OCI-LY7 (cell line): ENCODE measurements around the gene PTPRJ. TPM values are rescaled to one million over a fixed set of nuclear protein-coding genes. Genes with fewer than 3 reads are reported as not detected.

Source experiments
- BruUV-seq: library from RNA; stranded (reverse); fragments of 400-500 nt; replicated peaks from 2 replicates; lab custom pipeline; 2021; lab: Mats Ljungman, UMichigan
- CTCF ChIA-PET: fragments of 300-600 bp; sonication (Branson Sonifier 250); formaldehyde crosslinking; loops from one replicate; lab custom pipeline; 2022; ENCODE audit warnings: antibody characterized with exemption; ENCODE audit not compliant: unreplicated experiment; lab: Charles Lee
- POLR2A ChIA-PET: fragments of 300-600 bp; sonication (Branson Sonifier 250); formaldehyde crosslinking; loops from one replicate; lab custom pipeline; 2022; ENCODE audit warnings: antibody characterized with exemption; lab: Charles Lee
- DNase-seq: peaks from one replicate; pipeline ENCODE4 v3.0.0-alpha.2; 2015; ENCODE audit warnings: low spot score
- H2AFZ ChIP-seq: fragments of 200-600 bp; sonication (generic), shearing (Covaris generic); 2 replicates; pipeline ENCODE4 v1.6.1; 2014; ENCODE audit warnings: mild to moderate bottlenecking, antibody characterized with exemption, low read length, moderate library complexity
- H3K27ac ChIP-seq: fragments of 200-600 bp; sonication (generic); 2 replicates; pipeline ENCODE4 v1.5.1; 2014; ENCODE audit warnings: mixed run types, low read depth, mild to moderate bottlenecking, moderate library complexity, low read length, inconsistent platforms; ENCODE audit not compliant: poor library complexity, severe bottlenecking
- H3K36me3 ChIP-seq: fragments of 200-600 bp; sonication (generic); 2 replicates; pipeline ENCODE4 v1.6.1; 2014; ENCODE audit warnings: mild to moderate bottlenecking, antibody characterized with exemption, low read length, moderate library complexity, mixed read lengths; ENCODE audit not compliant: insufficient read depth
- H3K4me1 ChIP-seq: fragments of 200-600 bp; sonication (generic); 2 replicates; pipeline ENCODE4 v1.5.1; 2014; ENCODE audit warnings: mild to moderate bottlenecking, low read length; ENCODE audit not compliant: insufficient read depth, poor library complexity, severe bottlenecking
- H3K4me2 ChIP-seq: fragments of 200-600 bp; sonication (generic); 2 replicates; pipeline ENCODE4 v1.6.1; 2014; ENCODE audit warnings: mild to moderate bottlenecking, low read length
- H3K4me3 ChIP-seq: fragments of 200-600 bp; sonication (generic); 2 replicates; pipeline ENCODE4 v1.5.1; 2014; ENCODE audit warnings: mild to moderate bottlenecking, low read depth, low read length; ENCODE audit not compliant: poor library complexity, severe bottlenecking
- H3K79me2 ChIP-seq: fragments of 200-600 bp; sonication (generic); 2 replicates; pipeline ENCODE4 v1.6.1; 2016; ENCODE audit warnings: low read depth, mild to moderate bottlenecking, low read length, moderate library complexity, mixed read lengths; ENCODE audit not compliant: insufficient read depth
- H3K9me2 ChIP-seq: fragments of 200-600 bp; sonication (generic); 2 replicates; pipeline ENCODE4 v1.6.1; 2016; ENCODE audit warnings: mild to moderate bottlenecking, low read length, mixed read lengths; ENCODE audit not compliant: insufficient read depth
- H3K9me3 ChIP-seq: fragments of 200-600 bp; sonication (generic); 2 replicates; pipeline ENCODE4 v1.6.1; 2014; ENCODE audit warnings: mild to moderate bottlenecking, mixed run types, low read length, mixed read lengths
- H4K20me1 ChIP-seq: fragments of 200-600 bp; sonication (generic); 2 replicates; pipeline ENCODE4 v1.6.1; 2014; ENCODE audit warnings: mild to moderate bottlenecking, antibody characterized with exemption, low read length, moderate library complexity, mixed read lengths; ENCODE audit not compliant: insufficient read depth
- CTCF ChIP-seq: fragments of 200-600 bp; sonication (generic); conservative IDR thresholded peaks from 2 replicates; pipeline ENCODE4 v1.5.1; 2014; ENCODE audit warnings: mild to moderate bottlenecking, antibody characterized with exemption, low read length, moderate library complexity, mixed read lengths
- EZH2phosphoT487 ChIP-seq: fragments of 200-600 bp; sonication (generic); IDR thresholded peaks from 2 replicates; pipeline ENCODE4 v1.6.1; 2018; ENCODE audit warnings: low read depth, borderline replicate concordance, mild to moderate bottlenecking, mixed run types, antibody characterized with exemption, low read length, moderate library complexity, mixed read lengths
- intact Hi-C: fragments of 100-400 bp; cut with micrococcal nuclease; formaldehyde crosslinking; loops from one replicate; pipeline ENCODE4 v1.10.0; 2022; ENCODE audit not compliant: unreplicated experiment
- total RNA-seq, 2 experiments: library from RNA; depleted of rRNA in 1 of 2; stranded (reverse); fragments of >200 nt in 1 of 2; shearing (Covaris generic) in 1 of 2; gene quantifications; 2 replicates each; pipeline ENCODE4 v1.2.3, GENCODE V29; 2014 to 2022

Gene PTPRJ
- total RNA-seq, 2 experiments from 2014 or later: 5.4 to 28.3 TPM

GRCh38 chr11:47983464-47984397 is 3.4 kb downstream of the PTPRJ start:
- H3K9me3 ChIP-seq: no peaks in the 10 kb centered on the region
- H4K20me1 ChIP-seq: no peaks in the 10 kb centered on the region
- no peaks in the 10 kb centered on the region for H3K36me3 ChIP-seq
- peaks cover 26% of the 10 kb centered on the region; the same call in 1 of the 2 replicates for H3K79me2 ChIP-seq
- peak overlapping the region; percentile 60; the same call in 1 of the 2 replicates for H2AFZ ChIP-seq
- peak overlapping the region; percentile 43 for H3K27ac ChIP-seq
- TF ChIP-seq CTCF: no peak
- TF ChIP-seq EZH2phosphoT487: no peak
- intact Hi-C loops: loop anchor here (5.0 kb wide), 1 partner anchor 124 kb away; no protein-coding TSS in a partner anchor
- H3K4me1 ChIP-seq: peaks cover 65% of the 10 kb centered on the region
- ChIA-PET CTCF (interaction anchor here (1.1 to 1.3 kb wide), 2 partner anchors 13 to 58 kb away, joined by 3 read pairs; no protein-coding TSS in a partner anchor), POLR2A (interaction anchor here (0.6 to 1.8 kb wide), 21 partner anchors 8 to 1035 kb away, joined by 3 to 11 read pairs (median 4); no protein-coding TSS in a partner anchor)
- H3K9me2 ChIP-seq: no peaks in the 10 kb centered on the region
- peak; percentile 43 for DNase-seq
- H3K4me2 ChIP-seq: peak overlapping the region; percentile 79
- peak overlapping the region; percentile 37 for H3K4me3 ChIP-seq
- TSS peak; percentile 43 for BruUV-seq

GRCh38 chr11:47986219-47986618 is 5.9 kb downstream of the PTPRJ start:
- no peak overlapping the region for H3K4me3 ChIP-seq

More at GRCh38 chr11:47986219-47986618, 5.9 kb downstream of the PTPRJ start:
- no peak for DNase-seq
- ChIA-PET CTCF (no interaction called here), POLR2A (interaction anchor here (1.3 kb wide), 1 partner anchor 16 kb away, joined by 5 read pairs; no protein-coding TSS in a partner anchor)
- no peak overlapping the region for H3K27ac ChIP-seq
- no peaks in the 10 kb centered on the region for H4K20me1 ChIP-seq
- H3K9me2 ChIP-seq: no peaks in the 10 kb centered on the region
- peaks cover 74% of the 10 kb centered on the region for H3K4me1 ChIP-seq
- TF ChIP-seq CTCF: no peak
- TF ChIP-seq EZH2phosphoT487: no peak
- no peak overlapping the region for H3K4me2 ChIP-seq
- no peaks in the 10 kb centered on the region for H3K36me3 ChIP-seq
- intact Hi-C loops: no loop called here
- no TSS peak for BruUV-seq
- H3K9me3 ChIP-seq: no peaks in the 10 kb centered on the region
- H2AFZ ChIP-seq: no peak overlapping the region
- peaks cover 31% of the 10 kb centered on the region; the same call in 1 of the 2 replicates for H3K79me2 ChIP-seq
